Suppressor macrophage treated with lipopolysaccharide for 1 hour (primary cell): ENCODE data around the gene ABHD2.

Source experiments
- DNase-seq, 3 donors: peaks; one replicate each; pipeline ENCODE4 v3.0.0-alpha.2; 2020 to 2022

The ABHD2 gene

GRCh38 chr15:89195836-89196235 is 107.6 kb downstream of the ABHD2 start:
- DNase-seq: no peak

- DNase-seq: no peak
Measured at GRCh38 chr15:89196241-89196640, 108.0 kb downstream of the ABHD2 start.

- no peak for DNase-seq
Measured at GRCh38 chr15:89196994-89197393, 108.7 kb downstream of the ABHD2 start.

- DNase-seq: no peak
Measured at GRCh38 chr15:89197503-89197971, 109.3 kb downstream of the ABHD2 start.

- DNase-seq: no peak
Measured at GRCh38 chr15:89198196-89198595, 109.9 kb downstream of the ABHD2 start.

GRCh38 chr15:89198934-89199333 is 110.7 kb downstream of the ABHD2 start:
- no peak for DNase-seq

GRCh38 chr15:89199746-89200145 is 111.5 kb downstream of the ABHD2 start:
- no peak for DNase-seq

- no peak for DNase-seq
Measured at GRCh38 chr15:89200182-89200581, 111.9 kb downstream of the ABHD2 start.

GRCh38 chr15:89201465-89202005 is 113.3 kb downstream of the ABHD2 start:
- no peak for DNase-seq

GRCh38 chr15:89203705-89204273 is 115.5 kb downstream of the ABHD2 start:
- peak in 1 of 3 donors; percentile 24 for DNase-seq

- DNase-seq: no peak
Measured at GRCh38 chr15:89205991-89206585, 117.8 kb downstream of the ABHD2 start.

- peak; percentile 78 to 90 (median 85) for DNase-seq
Measured at GRCh38 chr15:89206908-89207331, 118.7 kb downstream of the ABHD2 start.

GRCh38 chr15:89208256-89208655 is 120.0 kb downstream of the ABHD2 start:
- no peak for DNase-seq

- DNase-seq: no peak
Measured at GRCh38 chr15:89209057-89209456, 120.8 kb downstream of the ABHD2 start.

GRCh38 chr15:89211678-89212170 is 123.5 kb downstream of the ABHD2 start:
- DNase-seq: no peak

- peak; percentile 41 to 49 (median 41) for DNase-seq
Measured at GRCh38 chr15:89215627-89216026, 127.4 kb downstream of the ABHD2 start.

- no peak for DNase-seq
Measured at GRCh38 chr15:89217031-89217430, 128.8 kb downstream of the ABHD2 start.

GRCh38 chr15:89217686-89218376 is 129.6 kb downstream of the ABHD2 start:
- DNase-seq: no peak

- no peak for DNase-seq
Measured at GRCh38 chr15:89218531-89218930, 130.3 kb downstream of the ABHD2 start.

- no peak for DNase-seq
Measured at GRCh38 chr15:89221543-89221942, 133.3 kb downstream of the ABHD2 start, which contains the start of gene RLBP1. RLBP1 (minus strand) TSS chr15:89221579; CDS start chr15:89218975, 2,604 bp downstream.

- DNase-seq: no peak
Measured at GRCh38 chr15:89225588-89225987, 137.3 kb downstream of the ABHD2 start.

GRCh38 chr15:89226359-89227221 is 138.3 kb downstream of the ABHD2 start:
- DNase-seq: no peak

- DNase-seq: no peak
Measured at GRCh38 chr15:89227425-89227824, 139.2 kb downstream of the ABHD2 start.
